Type B pancreatic cell (in vitro differentiated cells): ENCODE data around the gene MCC. TPM values are rescaled to one million over a fixed set of nuclear protein-coding genes. Genes with fewer than 3 reads are reported as not detected.

Experiments
- DNase-seq: peaks from one replicate; pipeline ENCODE4 v3.0.0; 2021; ENCODE audit warnings: mixed read lengths; ENCODE audit not compliant: unreplicated experiment; ENCODE audit errors: extremely low spot score
- H3K27ac Mint-ChIP-seq: 2 replicates; pipeline ENCODE4 v1.8.0; 2021; ENCODE audit warnings: mild to moderate bottlenecking, mixed read lengths
- H3K27me3 Mint-ChIP-seq: 2 replicates; pipeline ENCODE4 v1.8.0; 2021; ENCODE audit warnings: mixed read lengths
- H3K36me3 Mint-ChIP-seq: 2 replicates; pipeline ENCODE4 v1.8.0; 2021; ENCODE audit warnings: mixed read lengths
- H3K4me1 Mint-ChIP-seq: one replicate; pipeline ENCODE4 v1.8.0; 2021; ENCODE audit warnings: mixed read lengths; ENCODE audit not compliant: unreplicated experiment
- H3K4me3 Mint-ChIP-seq: 2 replicates; pipeline ENCODE4 v1.8.0; 2021; ENCODE audit warnings: mild to moderate bottlenecking, mixed read lengths
- H3K9me3 Mint-ChIP-seq: 2 replicates; pipeline ENCODE4 v1.8.0; 2021; ENCODE audit warnings: mixed read lengths
- total RNA-seq: library from RNA; stranded (reverse); gene quantifications from 2 replicates; pipeline ENCODE4 v1.2.1, GENCODE V29; 2021; ENCODE audit warnings: low replicate concordance
- TF ChIP-seq, protein P1 (sequence below): fragments of 200-600 bp; sonication (generic); conservative IDR thresholded peaks from 2 replicates; pipeline ENCODE4 v1.5.0; 2021; ENCODE audit warnings: antibody characterized with exemption, mild to moderate bottlenecking

The MCC gene
- total RNA-seq, 1 donor from 2014 or later = 24.0 TPM

DNA sequence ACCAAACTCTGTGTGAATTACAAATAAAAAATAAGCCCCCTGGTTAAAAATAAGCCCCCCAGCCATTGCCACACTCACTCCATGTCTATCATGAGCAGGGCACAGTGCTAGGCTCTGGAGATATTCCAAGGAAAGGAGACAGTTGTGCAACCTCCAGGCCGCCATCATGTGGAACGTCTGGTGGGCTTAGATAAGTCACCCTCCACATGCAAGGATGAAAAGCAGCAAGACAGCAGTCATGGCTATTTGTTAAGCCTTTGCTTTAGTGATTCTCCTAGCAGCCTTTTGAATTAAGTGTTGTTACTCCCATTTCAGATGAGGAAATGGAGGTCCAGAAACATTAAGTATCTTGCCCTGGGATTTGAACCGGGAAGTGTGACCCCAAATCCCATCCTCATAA is 416.9 kb downstream of the MCC start:
- no peaks in the 10 kb centered on the region for H3K4me1 Mint-ChIP-seq
- H3K36me3 Mint-ChIP-seq = peaks cover 25% of the 10 kb centered on the region

GRCh38 chr5:113070901-113071300 is 417.4 kb downstream of the MCC start:
- peaks cover 23% of the 10 kb centered on the region for H3K36me3 Mint-ChIP-seq
- TF ChIP-seq, protein P1, sequence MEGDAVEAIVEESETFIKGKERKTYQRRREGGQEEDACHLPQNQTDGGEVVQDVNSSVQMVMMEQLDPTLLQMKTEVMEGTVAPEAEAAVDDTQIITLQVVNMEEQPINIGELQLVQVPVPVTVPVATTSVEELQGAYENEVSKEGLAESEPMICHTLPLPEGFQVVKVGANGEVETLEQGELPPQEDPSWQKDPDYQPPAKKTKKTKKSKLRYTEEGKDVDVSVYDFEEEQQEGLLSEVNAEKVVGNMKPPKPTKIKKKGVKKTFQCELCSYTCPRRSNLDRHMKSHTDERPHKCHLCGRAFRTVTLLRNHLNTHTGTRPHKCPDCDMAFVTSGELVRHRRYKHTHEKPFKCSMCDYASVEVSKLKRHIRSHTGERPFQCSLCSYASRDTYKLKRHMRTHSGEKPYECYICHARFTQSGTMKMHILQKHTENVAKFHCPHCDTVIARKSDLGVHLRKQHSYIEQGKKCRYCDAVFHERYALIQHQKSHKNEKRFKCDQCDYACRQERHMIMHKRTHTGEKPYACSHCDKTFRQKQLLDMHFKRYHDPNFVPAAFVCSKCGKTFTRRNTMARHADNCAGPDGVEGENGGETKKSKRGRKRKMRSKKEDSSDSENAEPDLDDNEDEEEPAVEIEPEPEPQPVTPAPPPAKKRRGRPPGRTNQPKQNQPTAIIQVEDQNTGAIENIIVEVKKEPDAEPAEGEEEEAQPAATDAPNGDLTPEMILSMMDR = no peak
- H3K9me3 Mint-ChIP-seq = no peaks in the 10 kb centered on the region
- DNase-seq = no peak
- no peak overlapping the region for H3K27ac Mint-ChIP-seq
- H3K27me3 Mint-ChIP-seq = no peaks in the 10 kb centered on the region
- H3K4me1 Mint-ChIP-seq = no peaks in the 10 kb centered on the region
- no peak overlapping the region for H3K4me3 Mint-ChIP-seq

More for the DNA sequence above, 416.9 kb downstream of the MCC start:
- H3K27me3 Mint-ChIP-seq = no peaks in the 10 kb centered on the region
- H3K4me3 Mint-ChIP-seq = no peak overlapping the region
- H3K9me3 Mint-ChIP-seq = no peaks in the 10 kb centered on the region
- no peak for DNase-seq
- TF ChIP-seq, protein P1 = no peak
- H3K27ac Mint-ChIP-seq = no peak overlapping the region

DNA sequence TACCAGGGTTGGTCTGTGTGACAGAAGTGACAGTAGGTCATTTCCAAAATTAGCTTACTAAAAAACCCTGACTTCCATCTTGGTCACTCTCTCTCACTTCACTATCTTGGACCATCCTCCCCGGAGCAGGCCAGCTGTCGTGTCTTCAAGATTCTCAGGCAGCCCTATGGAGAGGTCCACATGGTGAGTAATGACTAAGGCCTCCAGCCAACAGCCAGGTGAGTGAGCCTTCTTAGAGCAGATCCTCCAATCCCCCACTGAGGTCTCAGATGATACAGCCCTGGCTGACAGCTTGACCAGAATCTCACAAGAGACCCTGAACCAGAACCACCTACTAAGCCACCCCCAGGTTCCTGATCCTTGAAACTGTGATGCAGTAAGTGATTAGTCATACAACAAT is 419.7 kb downstream of the MCC start:
- H3K36me3 Mint-ChIP-seq = peaks cover 13% of the 10 kb centered on the region
- no peaks in the 10 kb centered on the region for H3K4me1 Mint-ChIP-seq
- H3K27ac Mint-ChIP-seq = no peak overlapping the region
- DNase-seq = no peak
- no peaks in the 10 kb centered on the region for H3K27me3 Mint-ChIP-seq
- H3K9me3 Mint-ChIP-seq = no peaks in the 10 kb centered on the region
- TF ChIP-seq, protein P1 = no peak
- H3K4me3 Mint-ChIP-seq = no peak overlapping the region

- TF ChIP-seq, protein P1 = no peak
- Mint-ChIP-seq H3K4me3 (no peak overlapping the region), H3K4me1 (no peaks in the 10 kb centered on the region), H3K36me3 (peaks cover 6% of the 10 kb centered on the region), H3K27ac (no peak overlapping the region), H3K9me3 (no peaks in the 10 kb centered on the region), H3K27me3 (no peaks in the 10 kb centered on the region)
- DNase-seq = no peak
Measured at GRCh38 chr5:113067635-113068344, 420.5 kb downstream of the MCC start.

GRCh38 chr5:113065626-113066025 is 422.6 kb downstream of the MCC start:
- DNase-seq = no peak
- no peaks in the 10 kb centered on the region for H3K27me3 Mint-ChIP-seq
- peak overlapping the region; percentile 91 for H3K27ac Mint-ChIP-seq
- TF ChIP-seq, protein P1 = no peak
- peaks cover 3% of the 10 kb centered on the region for H3K36me3 Mint-ChIP-seq
- H3K9me3 Mint-ChIP-seq = no peaks in the 10 kb centered on the region
- H3K4me3 Mint-ChIP-seq = no peak overlapping the region
- peaks cover 17% of the 10 kb centered on the region for H3K4me1 Mint-ChIP-seq
